Endothelial cell of coronary artery (primary cell): ENCODE results near the gene SPANXA1. TPM values are rescaled to one million over a fixed set of nuclear protein-coding genes. Genes with fewer than 3 reads are reported as not detected.

Experiments
- total RNA-seq: library from RNA; depleted of rRNA; stranded (reverse); fragments of >200 nt; gene quantifications from 2 replicates; pipeline ENCODE4 v1.2.3, GENCODE V29; 2014

Gene SPANXA1, protein sequence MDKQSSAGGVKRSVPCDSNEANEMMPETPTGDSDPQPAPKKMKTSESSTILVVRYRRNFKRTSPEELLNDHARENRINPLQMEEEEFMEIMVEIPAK
- not detected in 2 replicates for total RNA-seq

DNA sequence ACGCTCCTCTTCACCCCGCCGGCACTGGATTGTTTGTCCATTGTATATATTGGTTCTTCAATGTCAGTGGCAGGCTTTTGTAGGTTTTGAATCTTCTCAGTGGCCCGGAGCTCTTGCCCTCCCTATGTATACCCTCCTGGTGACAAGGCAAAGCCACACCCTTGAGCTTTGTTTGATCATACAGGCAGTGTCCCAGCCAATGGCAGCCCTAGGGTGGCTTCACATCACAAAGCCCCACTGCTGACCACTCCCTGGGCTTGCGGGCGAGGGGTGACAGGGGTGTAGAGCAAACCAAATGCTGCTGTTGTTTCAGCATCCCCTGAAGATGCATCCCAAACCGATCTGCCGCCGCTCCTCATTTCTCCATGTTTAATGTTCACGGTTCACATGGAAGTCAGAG lies at the start of gene SPANXA1:
SPANXA1 (minus strand) TSS at position 101 of the 400 bp plus-strand sequence; CDS start at position 41, 60 bp downstream.

DNA sequence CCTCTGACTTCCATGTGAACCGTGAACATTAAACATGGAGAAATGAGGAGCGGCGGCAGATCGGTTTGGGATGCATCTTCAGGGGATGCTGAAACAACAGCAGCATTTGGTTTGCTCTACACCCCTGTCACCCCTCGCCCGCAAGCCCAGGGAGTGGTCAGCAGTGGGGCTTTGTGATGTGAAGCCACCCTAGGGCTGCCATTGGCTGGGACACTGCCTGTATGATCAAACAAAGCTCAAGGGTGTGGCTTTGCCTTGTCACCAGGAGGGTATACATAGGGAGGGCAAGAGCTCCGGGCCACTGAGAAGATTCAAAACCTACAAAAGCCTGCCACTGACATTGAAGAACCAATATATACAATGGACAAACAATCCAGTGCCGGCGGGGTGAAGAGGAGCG lies 4.9 kb upstream of the SPANXA1 start, which contains the start of gene SPANXA2:
SPANXA2 (plus strand) TSS at position 301 of the 400 bp plus-strand sequence; CDS start at position 361, 60 bp downstream.

Other genes starting within 250 kb of the SPANXA1 start
- gene SPANXA2, start 5.0 kb upstream of the SPANXA1 start, total RNA-seq: not detected in 2 replicates
- gene SPANXD, start 114.0 kb upstream of the SPANXA1 start, total RNA-seq: not detected in 2 replicates